ENCODE data around the gene IFT43. TPM values are rescaled to one million over a fixed set of nuclear protein-coding genes. Genes with fewer than 3 reads are reported as not detected.

The IFT43 gene
- total RNA-seq, 1 experiment from 2014 or later: 24.2 TPM

GRCh38 chr14:76019676-76020075 lies 34.1 kb downstream of the IFT43 start:
- intact Hi-C loops (cut with micrococcal nuclease): no loop called here
- no peaks in the 10 kb centered on the region; a peak in 2 of 4 replicates for H3K36me3 ChIP-seq (ENCODE audit: control insufficient read depth in 1 of 2, insufficient read depth in 2 of 2, low read length in 2 of 2)
- TF ChIP-seq TCF7L2 (IDR thresholded peaks at IDR 0.05; ENCODE audit: borderline replicate concordance, extremely low read depth, insufficient read depth, insufficient read length): no peak
- no peak for TF ChIP-seq REST (IDR thresholded peaks at IDR 0.05; ENCODE audit: low read depth)
- TF ChIP-seq, protein P1, sequence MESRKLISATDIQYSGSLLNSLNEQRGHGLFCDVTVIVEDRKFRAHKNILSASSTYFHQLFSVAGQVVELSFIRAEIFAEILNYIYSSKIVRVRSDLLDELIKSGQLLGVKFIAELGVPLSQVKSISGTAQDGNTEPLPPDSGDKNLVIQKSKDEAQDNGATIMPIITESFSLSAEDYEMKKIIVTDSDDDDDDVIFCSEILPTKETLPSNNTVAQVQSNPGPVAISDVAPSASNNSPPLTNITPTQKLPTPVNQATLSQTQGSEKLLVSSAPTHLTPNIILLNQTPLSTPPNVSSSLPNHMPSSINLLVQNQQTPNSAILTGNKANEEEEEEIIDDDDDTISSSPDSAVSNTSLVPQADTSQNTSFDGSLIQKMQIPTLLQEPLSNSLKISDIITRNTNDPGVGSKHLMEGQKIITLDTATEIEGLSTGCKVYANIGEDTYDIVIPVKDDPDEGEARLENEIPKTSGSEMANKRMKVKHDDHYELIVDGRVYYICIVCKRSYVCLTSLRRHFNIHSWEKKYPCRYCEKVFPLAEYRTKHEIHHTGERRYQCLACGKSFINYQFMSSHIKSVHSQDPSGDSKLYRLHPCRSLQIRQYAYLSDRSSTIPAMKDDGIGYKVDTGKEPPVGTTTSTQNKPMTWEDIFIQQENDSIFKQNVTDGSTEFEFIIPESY (IDR thresholded peaks at IDR 0.05; ENCODE audit: extremely low read depth, insufficient replicate concordance, low read length): no peak
- TF ChIP-seq EGR1 (IDR thresholded peaks at IDR 0.05; ENCODE audit: low read depth): no peak
- no peak for TF ChIP-seq JUND (IDR thresholded peaks at IDR 0.05)
- TF ChIP-seq SIN3A (IDR thresholded peaks at IDR 0.05; ENCODE audit: low read depth): no peak
- no peak for TF ChIP-seq RAD21 (IDR thresholded peaks at IDR 0.05; ENCODE audit: low read depth)
- TF ChIP-seq YY1 (IDR thresholded peaks at IDR 0.05; ENCODE audit: extremely low read depth, insufficient replicate concordance, low read depth, low read length): no peak
- TF ChIP-seq EZH2phosphoT487 (IDR thresholded peaks at IDR 0.05; ENCODE audit: borderline replicate concordance): no peak
- TF ChIP-seq, protein P2, sequence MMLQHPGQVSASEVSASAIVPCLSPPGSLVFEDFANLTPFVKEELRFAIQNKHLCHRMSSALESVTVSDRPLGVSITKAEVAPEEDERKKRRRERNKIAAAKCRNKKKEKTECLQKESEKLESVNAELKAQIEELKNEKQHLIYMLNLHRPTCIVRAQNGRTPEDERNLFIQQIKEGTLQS (IDR thresholded peaks at IDR 0.05): no peak
- TF ChIP-seq ELF1 (IDR thresholded peaks at IDR 0.05; ENCODE audit: borderline replicate concordance, low read depth): no peak
- no peak for TF ChIP-seq SP1 (IDR thresholded peaks at IDR 0.05; ENCODE audit: low read depth)
- TF ChIP-seq ZNF274 (IDR thresholded peaks at IDR 0.05; ENCODE audit: low read depth, low read length): no peak
- TF ChIP-seq, protein P3, sequence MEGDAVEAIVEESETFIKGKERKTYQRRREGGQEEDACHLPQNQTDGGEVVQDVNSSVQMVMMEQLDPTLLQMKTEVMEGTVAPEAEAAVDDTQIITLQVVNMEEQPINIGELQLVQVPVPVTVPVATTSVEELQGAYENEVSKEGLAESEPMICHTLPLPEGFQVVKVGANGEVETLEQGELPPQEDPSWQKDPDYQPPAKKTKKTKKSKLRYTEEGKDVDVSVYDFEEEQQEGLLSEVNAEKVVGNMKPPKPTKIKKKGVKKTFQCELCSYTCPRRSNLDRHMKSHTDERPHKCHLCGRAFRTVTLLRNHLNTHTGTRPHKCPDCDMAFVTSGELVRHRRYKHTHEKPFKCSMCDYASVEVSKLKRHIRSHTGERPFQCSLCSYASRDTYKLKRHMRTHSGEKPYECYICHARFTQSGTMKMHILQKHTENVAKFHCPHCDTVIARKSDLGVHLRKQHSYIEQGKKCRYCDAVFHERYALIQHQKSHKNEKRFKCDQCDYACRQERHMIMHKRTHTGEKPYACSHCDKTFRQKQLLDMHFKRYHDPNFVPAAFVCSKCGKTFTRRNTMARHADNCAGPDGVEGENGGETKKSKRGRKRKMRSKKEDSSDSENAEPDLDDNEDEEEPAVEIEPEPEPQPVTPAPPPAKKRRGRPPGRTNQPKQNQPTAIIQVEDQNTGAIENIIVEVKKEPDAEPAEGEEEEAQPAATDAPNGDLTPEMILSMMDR (IDR thresholded peaks at IDR 0.05 in 2 of 3, conservative IDR thresholded peaks at IDR 0.05 in 1 of 3; ENCODE audit: borderline replicate concordance in 1 of 3, insufficient read depth in 1 of 3, low read depth in 2 of 3, low read length in 2 of 3): no peak
- no peak for TF ChIP-seq SRF (IDR thresholded peaks at IDR 0.05; ENCODE audit: low read depth)
- TF ChIP-seq FOSL1 (IDR thresholded peaks at IDR 0.05; ENCODE audit: low read depth): no peak
- no peak for TF ChIP-seq ZFX (IDR thresholded peaks at IDR 0.05)
- H4K20me1 ChIP-seq (ENCODE audit: insufficient read depth): no peaks in the 10 kb centered on the region
- RAD21 ChIA-PET (ENCODE audit: low non-redundant PET in 1 of 2, low total read pairs in 2 of 2, uncharacterized antibody in 2 of 2, unreplicated experiment in 2 of 2): no interaction called here
- H3K4me1 ChIP-seq (ENCODE audit: control insufficient read depth in 1 of 2, insufficient read depth in 2 of 2, low read length in 2 of 2): no peaks in the 10 kb centered on the region
- H3K79me2 ChIP-seq (ENCODE audit: insufficient read depth, low read length): no peaks in the 10 kb centered on the region; the same call in 1 of the 2 replicates
- no peak overlapping the region for H3K9ac ChIP-seq (ENCODE audit: low read length)
- POLR2A ChIA-PET: no interaction called here
- no peaks in the 10 kb centered on the region for H3K9me2 ChIP-seq (ENCODE audit: insufficient read depth)
- H3K9me3 ChIP-seq (ENCODE audit: control insufficient read depth in 1 of 2, insufficient read depth in 1 of 2, low read depth in 1 of 2, low read length in 2 of 2): no peaks in the 10 kb centered on the region
- no peak overlapping the region for H3K4me2 ChIP-seq (ENCODE audit: low read length)
- ATAC-seq (no peak), DNase-seq (ENCODE audit: low read depth, low spot score) (no peak)
- no peaks in the 10 kb centered on the region for H3K27me3 ChIP-seq (ENCODE audit: insufficient read depth, low read length)
- no peak overlapping the region for H2AFZ ChIP-seq (ENCODE audit: low read depth, low read length, poor library complexity, severe bottlenecking)
- CTCF ChIA-PET: no interaction called here
- H3K27ac ChIP-seq (ENCODE audit: low read depth, low read length): no peak overlapping the region
- H3K4me3 ChIP-seq (replicated peaks in 1 of 2; ENCODE audit: low read depth in 1 of 2, low read length in 2 of 2): no peak overlapping the region
- BruUV-seq (replicated peaks): no TSS peak

All from HCT116 (cell line).